SKM-1 (cell line): Measurements from ENCODE around the gene GLCCI1.

Experiments used
- DNase-seq: peaks from one replicate; lab custom pipeline; 2025; ENCODE audit not compliant: unreplicated experiment; lab: John Stamatoyannopoulos, UW

Gene GLCCI1

GRCh38 chr7:7968544-7969305, at the start of gene GLCCI1:
Gene GLCCI1, plus strand, starts transcription at chr7:7968796. Its CDS starts 555 bp downstream, at chr7:7969351.
- DNase-seq: peak; percentile 95

- no peak for DNase-seq
Measured at GRCh38 chr7:7919449-7919945, 49.1 kb upstream of the GLCCI1 start.

- DNase-seq: no peak
Measured at GRCh38 chr7:7920056-7920455, 48.5 kb upstream of the GLCCI1 start.

GRCh38 chr7:7920481-7920880, 48.1 kb upstream of the GLCCI1 start:
- DNase-seq: no peak

DNA sequence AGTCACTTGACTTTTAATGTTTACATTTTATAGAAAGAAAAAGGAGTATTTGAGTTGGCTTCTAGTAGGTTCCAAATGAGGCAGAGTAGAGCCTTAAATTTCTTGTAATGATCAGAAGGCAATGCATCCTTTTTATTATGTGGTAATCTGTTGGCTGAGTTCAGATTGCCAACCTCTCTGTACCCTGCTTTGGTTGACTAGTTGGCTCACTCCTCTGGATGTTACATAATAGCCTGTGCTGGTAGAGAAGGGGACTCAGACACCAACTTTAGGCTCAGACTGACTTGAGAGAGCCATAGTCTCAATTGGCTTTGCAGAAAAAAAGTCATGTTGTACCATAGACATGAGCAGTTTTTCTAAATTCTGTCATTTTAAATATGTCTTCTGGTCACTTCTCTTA, 46.8 kb upstream of the GLCCI1 start:
- DNase-seq: no peak

GRCh38 chr7:7922684-7923385, 45.8 kb upstream of the GLCCI1 start:
- no peak for DNase-seq

GRCh38 chr7:7923818-7924217, 44.8 kb upstream of the GLCCI1 start:
- DNase-seq: no peak

DNA sequence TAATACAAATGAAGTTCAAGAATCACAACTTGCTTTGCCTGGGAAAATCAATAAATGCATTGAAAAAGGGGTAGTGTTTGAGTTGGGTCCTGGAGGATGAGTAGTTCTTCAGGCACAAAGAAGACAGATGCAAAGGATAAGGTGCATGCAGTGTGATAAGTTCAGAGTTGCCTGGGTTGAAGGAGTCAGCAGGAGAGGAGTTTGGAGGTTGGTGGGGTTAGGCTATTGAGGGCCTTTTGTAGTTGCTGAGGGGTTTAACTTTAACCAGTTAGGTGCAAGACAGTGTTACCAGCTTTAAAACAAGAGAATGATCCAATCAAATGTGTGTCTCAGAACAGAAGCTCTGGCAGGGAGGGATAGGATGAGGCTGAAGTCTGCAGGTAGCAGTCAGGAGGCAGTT, 44.3 kb upstream of the GLCCI1 start:
- no peak for DNase-seq

- DNase-seq: no peak
Measured at GRCh38 chr7:7931626-7932025, 37.0 kb upstream of the GLCCI1 start.

GRCh38 chr7:7932553-7932952, 36.0 kb upstream of the GLCCI1 start:
- no peak for DNase-seq

DNA sequence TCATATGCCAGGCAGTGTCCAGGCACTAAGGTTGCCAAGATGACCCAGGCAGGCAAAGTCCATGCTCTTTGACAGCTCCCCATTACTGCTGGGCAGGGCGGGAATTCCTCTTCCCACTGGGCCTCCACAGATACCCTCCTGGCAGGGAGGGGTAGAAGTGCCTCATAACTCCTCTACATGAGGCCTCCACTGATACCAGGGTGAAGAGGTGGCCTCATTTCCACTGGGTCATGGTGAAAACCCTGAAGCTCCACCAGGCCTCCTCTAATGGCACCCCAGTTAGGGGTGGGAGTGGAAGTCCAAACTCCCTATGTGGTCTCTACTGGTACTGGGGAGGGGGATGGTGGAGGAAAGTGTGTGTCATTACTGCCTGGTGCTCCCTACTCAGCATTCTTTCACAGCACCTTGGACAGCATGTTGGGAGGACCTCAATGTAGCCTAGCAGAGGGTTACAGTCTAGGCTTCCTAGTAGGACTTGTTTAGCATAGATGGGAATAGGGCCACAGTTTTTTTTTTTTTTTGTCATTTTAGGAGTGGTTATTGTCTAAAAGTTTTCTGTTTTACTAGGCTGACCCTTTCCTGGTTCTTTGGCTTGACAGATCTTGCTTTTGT, 34.6 kb upstream of the GLCCI1 start:
- no peak for DNase-seq

GRCh38 chr7:7934945-7935344, 33.7 kb upstream of the GLCCI1 start:
- no peak for DNase-seq

- DNase-seq: no peak
Measured at GRCh38 chr7:7938471-7938870, 30.1 kb upstream of the GLCCI1 start.

DNA sequence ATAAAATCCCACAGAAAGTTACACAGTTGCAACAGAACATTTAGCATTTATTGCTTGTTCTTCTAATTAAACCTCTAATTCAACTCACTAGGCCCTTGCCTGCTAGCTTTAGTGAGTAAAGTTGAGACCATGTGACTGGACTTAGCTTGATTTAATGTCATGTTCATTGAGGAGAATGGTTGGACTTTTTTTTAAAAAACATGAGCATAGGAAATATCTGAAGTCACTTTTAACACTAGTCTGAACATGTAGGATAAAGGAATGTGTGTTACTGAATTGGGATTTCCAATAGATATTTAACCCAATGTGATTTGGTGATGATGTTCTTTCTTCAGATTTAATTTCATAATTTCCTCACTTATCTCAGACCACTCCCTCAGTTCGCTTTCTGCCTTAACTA, 24.6 kb upstream of the GLCCI1 start:
- DNase-seq: no peak

GRCh38 chr7:7944619-7945282, 23.8 kb upstream of the GLCCI1 start:
- DNase-seq: no peak

DNA sequence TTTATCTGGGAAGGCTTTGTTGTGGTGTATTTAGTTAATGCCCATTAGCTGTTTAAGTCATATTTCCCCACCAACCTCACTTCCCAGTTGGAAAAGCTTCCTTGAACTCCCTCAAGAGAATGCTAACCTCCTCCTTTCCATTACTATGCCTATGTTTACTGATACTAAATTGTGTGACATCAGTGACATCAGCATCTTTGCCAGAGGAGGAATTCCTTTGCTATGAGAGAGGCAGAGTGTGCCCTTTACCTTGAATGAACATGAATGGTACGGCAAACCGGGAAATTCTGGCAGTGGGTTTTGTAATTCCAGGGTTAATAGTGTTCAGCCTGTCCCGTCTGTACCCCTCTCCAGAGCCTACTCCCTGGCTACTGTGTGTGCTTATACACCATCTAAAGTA, 22.1 kb upstream of the GLCCI1 start:
- DNase-seq: no peak

- no peak for DNase-seq
Measured at GRCh38 chr7:7948232-7948631, 20.4 kb upstream of the GLCCI1 start.

- DNase-seq: no peak
Measured at GRCh38 chr7:7953806-7954205, 14.8 kb upstream of the GLCCI1 start.

- no peak for DNase-seq
Measured at GRCh38 chr7:7956531-7957128, 12.0 kb upstream of the GLCCI1 start.

- no peak for DNase-seq
Measured at GRCh38 chr7:7957513-7957912, 11.1 kb upstream of the GLCCI1 start.
